Right atrium auricular region (tissue), 2 donors: ENCODE measurements around the gene USP32. TPM values are rescaled to one million over a fixed set of nuclear protein-coding genes. Genes with fewer than 3 reads are reported as not detected.

ENCODE experiments used
- DNase-seq: peaks from one replicate; pipeline ENCODE4 v3.0.0-alpha.2; 2019; ENCODE audit warnings: low spot score
- H3K27ac ChIP-seq, 2 donors: fragments of 200-600 bp; sonication (generic); 1 replicate in 1 of 2; 2 replicates in 1 of 2; pipeline ENCODE4 v1.5.1; 2016 to 2019
- H3K27me3 ChIP-seq, 2 donors: fragments of 200-600 bp; sonication (generic); one replicate each; pipeline versions ENCODE4 v1.5.1 to v1.6.0; 2017 to 2019
- H3K36me3 ChIP-seq: fragments of 200-600 bp; sonication (generic); one replicate; pipeline ENCODE4 v1.5.1; 2016
- H3K4me1 ChIP-seq, 2 donors: fragments of 200-600 bp; sonication (generic); one replicate each; pipeline versions ENCODE4 v1.5.1 to v1.6.0; 2017 to 2019
- H3K4me3 ChIP-seq, 2 donors: fragments of 200-600 bp; sonication (generic); 1 replicate in 1 of 2; 2 replicates in 1 of 2; pipeline ENCODE4 v1.5.1; 2017 to 2019; ENCODE audit warnings: mild to moderate bottlenecking in 1 of 2, moderate library complexity in 1 of 2
- H3K9me3 ChIP-seq, 2 donors: fragments of 200-600 bp; sonication (generic); one replicate each; pipeline ENCODE4 v1.5.1; 2019
- CTCF ChIP-seq, 2 donors: fragments of 200-600 bp; sonication (generic); IDR thresholded peaks; one replicate each; pipeline ENCODE4 v1.5.1; 2019; ENCODE audit warnings: antibody characterized with exemption in 2 of 2
- total RNA-seq, 2 donors: library from RNA; depleted of rRNA; stranded (reverse); fragments of >200 nt; gene quantifications; one replicate each; pipeline ENCODE4 v1.1.0, GENCODE V29; 2016

Gene USP32
- total RNA-seq, 2 donors from 2014 or later: 24.5 to 27.7 TPM

GRCh38 chr17:60332574-60332973 lies 59.4 kb downstream of the USP32 start:
- no peak for TF ChIP-seq CTCF (IDR thresholded peaks at IDR 0.05)
- Histone ChIP-seq H3K36me3 (no peaks in the 10 kb centered on the region), H3K4me3 (no peak overlapping the region), H3K9me3 (no peaks in the 10 kb centered on the region), H3K27ac (no peak overlapping the region), H3K27me3 (no peaks in the 10 kb centered on the region), H3K4me1 (no peaks in the 10 kb centered on the region)
- no peak for DNase-seq

- no peak for TF ChIP-seq CTCF (IDR thresholded peaks at IDR 0.05)
- Histone ChIP-seq H3K36me3 (no peaks in the 10 kb centered on the region), H3K9me3 (no peaks in the 10 kb centered on the region), H3K27ac (no peak overlapping the region), H3K4me1 (no peaks in the 10 kb centered on the region), H3K27me3 (no peaks in the 10 kb centered on the region), H3K4me3 (no peak overlapping the region)
- DNase-seq: no peak
These were observed 61.2 kb downstream of the USP32 start for GRCh38 chr17:60330731-60331130.

GRCh38 chr17:60328679-60329078 lies 63.3 kb downstream of the USP32 start:
- Histone ChIP-seq H3K4me3 (no peak overlapping the region), H3K9me3 (no peaks in the 10 kb centered on the region), H3K36me3 (no peaks in the 10 kb centered on the region), H3K27me3 (no peaks in the 10 kb centered on the region), H3K27ac (no peak overlapping the region), H3K4me1 (no peaks in the 10 kb centered on the region)
- no peak for TF ChIP-seq CTCF (IDR thresholded peaks at IDR 0.05)
- no peak for DNase-seq

GRCh38 chr17:60327901-60328273 lies 64.0 kb downstream of the USP32 start:
- H3K9me3 ChIP-seq: no peaks in the 10 kb centered on the region
- no peaks in the 10 kb centered on the region for H3K4me1 ChIP-seq
- no peak for TF ChIP-seq CTCF (IDR thresholded peaks at IDR 0.05)
- DNase-seq: no peak
- H3K27ac ChIP-seq: no peak overlapping the region
- H3K36me3 ChIP-seq: no peaks in the 10 kb centered on the region
- H3K27me3 ChIP-seq: no peaks in the 10 kb centered on the region
- no peak overlapping the region for H3K4me3 ChIP-seq

GRCh38 chr17:60327134-60327900 lies 64.6 kb downstream of the USP32 start:
- no peaks in the 10 kb centered on the region for H3K36me3 ChIP-seq
- H3K27ac ChIP-seq: no peak overlapping the region
- no peak for DNase-seq
- H3K27me3 ChIP-seq: no peaks in the 10 kb centered on the region
- no peaks in the 10 kb centered on the region for H3K4me1 ChIP-seq
- no peak for TF ChIP-seq CTCF (IDR thresholded peaks at IDR 0.05)
- no peak overlapping the region for H3K4me3 ChIP-seq
- H3K9me3 ChIP-seq: no peaks in the 10 kb centered on the region

- no peak for TF ChIP-seq CTCF (IDR thresholded peaks at IDR 0.05)
- no peaks in the 10 kb centered on the region for H3K36me3 ChIP-seq
These were observed 65.2 kb downstream of the USP32 start for GRCh38 chr17:60326702-60327101.

More at GRCh38 chr17:60326702-60327101, 65.2 kb downstream of the USP32 start:
- DNase-seq: no peak
- Histone ChIP-seq H3K4me3 (no peak overlapping the region), H3K4me1 (no peaks in the 10 kb centered on the region), H3K9me3 (no peaks in the 10 kb centered on the region), H3K27me3 (no peaks in the 10 kb centered on the region), H3K27ac (no peak overlapping the region)
